Calu3 (cell line): ENCODE results near the gene UBAP1L. TPM values are rescaled to one million over a fixed set of nuclear protein-coding genes. Genes with fewer than 3 reads are reported as not detected.

Source experiments
- BruUV-seq: library from RNA; stranded (reverse); fragments of 400-500 nt; replicated peaks from 2 replicates; lab custom pipeline; 2021; lab: Mats Ljungman, UMichigan
- CTCF ChIA-PET: fragments of 300-600 bp; sonication (Branson Sonifier 250); formaldehyde crosslinking; loops from one replicate; lab custom pipeline; 2022; ENCODE audit warnings: antibody characterized with exemption; lab: Charles Lee
- DNase-seq: peaks from one replicate; pipeline ENCODE4 v3.0.0; 2022
- H3K27ac Mint-ChIP-seq: one replicate; pipeline ENCODE4 v1.8.0; 2022; ENCODE audit warnings: mixed read lengths; ENCODE audit not compliant: unreplicated experiment
- H3K27me3 Mint-ChIP-seq: one replicate; pipeline ENCODE4 v1.8.0; 2022; ENCODE audit warnings: mixed read lengths; ENCODE audit not compliant: unreplicated experiment
- H3K36me3 Mint-ChIP-seq: one replicate; pipeline ENCODE4 v1.8.0; 2022; ENCODE audit warnings: mild to moderate bottlenecking, moderate library complexity, mixed read lengths; ENCODE audit not compliant: insufficient read depth, unreplicated experiment
- H3K4me1 Mint-ChIP-seq: one replicate; pipeline ENCODE4 v1.8.0; 2022; ENCODE audit warnings: mild to moderate bottlenecking, low read depth, mixed read lengths; ENCODE audit not compliant: unreplicated experiment
- H3K4me3 Mint-ChIP-seq: one replicate; pipeline ENCODE4 v1.8.0; 2022; ENCODE audit warnings: mild to moderate bottlenecking, low read depth, moderate library complexity, mixed read lengths; ENCODE audit not compliant: unreplicated experiment
- H3K9me3 Mint-ChIP-seq: one replicate; pipeline ENCODE4 v1.8.0; 2022; ENCODE audit warnings: low read depth, mixed read lengths; ENCODE audit not compliant: unreplicated experiment
- CTCF ChIP-seq: fragments of 200-600 bp; IDR thresholded peaks from one replicate; pipeline ENCODE4 v1.8.0; 2022; ENCODE audit warnings: antibody characterized with exemption; ENCODE audit not compliant: unreplicated experiment
- intact Hi-C: fragments of 100-400 bp; cut with micrococcal nuclease; formaldehyde crosslinking; loops from one replicate; pipeline ENCODE4 v1.10.0; 2022; ENCODE audit not compliant: unreplicated experiment
- total RNA-seq: library from RNA; stranded (reverse); gene quantifications from 2 replicates; pipeline ENCODE4 v1.2.3, GENCODE V29; 2022

Gene UBAP1L
- total RNA-seq, 1 experiment from 2014 or later = 5.2 TPM

- Mint-ChIP-seq H3K4me3 (no peak overlapping the region), H3K27me3 (peaks cover 43% of the 10 kb centered on the region), H3K27ac (no peak overlapping the region), H3K9me3 (no peaks in the 10 kb centered on the region), H3K36me3 (no peaks in the 10 kb centered on the region), H3K4me1 (peaks cover 21% of the 10 kb centered on the region)
- TF ChIP-seq CTCF = no peak
- intact Hi-C loops = no loop called here
- BruUV-seq = no TSS peak
- DNase-seq = no peak
- CTCF ChIA-PET = interaction anchor here (1.3 to 3.1 kb wide), 2 partner anchors 15 to 29 kb away, joined by 3 to 12 read pairs; no protein-coding TSS in a partner anchor
Observed at GRCh38 chr15:65084500-65085206, 30.3 kb downstream of the UBAP1L start.

GRCh38 chr15:65083262-65083701 lies 31.7 kb downstream of the UBAP1L start:
- no peaks in the 10 kb centered on the region for H3K36me3 Mint-ChIP-seq
- CTCF ChIA-PET = interaction anchor here (0.9 to 3.1 kb wide), 4 partner anchors 18 to 154 kb away, joined by 3 to 12 read pairs (median 4); no protein-coding TSS in a partner anchor
- peaks cover 54% of the 10 kb centered on the region for H3K27me3 Mint-ChIP-seq
- H3K4me1 Mint-ChIP-seq = peaks cover 13% of the 10 kb centered on the region
- no peak overlapping the region for H3K4me3 Mint-ChIP-seq
- no peak for TF ChIP-seq CTCF
- BruUV-seq = no TSS peak
- H3K27ac Mint-ChIP-seq = no peak overlapping the region
- DNase-seq = no peak
- H3K9me3 Mint-ChIP-seq = no peaks in the 10 kb centered on the region
- intact Hi-C loops = no loop called here

GRCh38 chr15:65082303-65082953 lies 32.6 kb downstream of the UBAP1L start:
- DNase-seq = peak; percentile 34
- Mint-ChIP-seq H3K4me1 (peaks cover 13% of the 10 kb centered on the region), H3K4me3 (peak overlapping the region; percentile 2)

More at GRCh38 chr15:65082303-65082953, 32.6 kb downstream of the UBAP1L start:
- peaks cover 58% of the 10 kb centered on the region for H3K27me3 Mint-ChIP-seq
- H3K9me3 Mint-ChIP-seq = no peaks in the 10 kb centered on the region
- CTCF ChIA-PET = interaction anchor here (0.9 to 3.1 kb wide), 4 partner anchors 19 to 154 kb away, joined by 3 to 12 read pairs (median 4); no protein-coding TSS in a partner anchor
- BruUV-seq = no TSS peak
- no peaks in the 10 kb centered on the region for H3K36me3 Mint-ChIP-seq
- intact Hi-C loops = no loop called here
- TF ChIP-seq CTCF = no peak
- H3K27ac Mint-ChIP-seq = no peak overlapping the region
